ENCODE measurements around the gene PGAP3.

GRCh38 chr17:39631403-39631802 lies 56.5 kb downstream of the PGAP3 start:
- TF ChIP-seq EZH2 (IDR thresholded peaks at IDR 0.05) (no peak), POLR2AphosphoS5 (IDR thresholded peaks at IDR 0.05; ENCODE audit: borderline replicate concordance, low read depth, low read length) (no peak)

Data from SK-N-MC (cell line).